Pancreas (tissue), 10 donors: ENCODE data around the gene URI1. TPM values are rescaled to one million over a fixed set of nuclear protein-coding genes. Genes with fewer than 3 reads are reported as not detected.

Experiments used
- ATAC-seq, 4 donors: fragments of 200-7000 bp; cut with Tn5 transposase; one replicate each; pipeline versions ENCODE4 v1.8.0 to v1.9.1; 2020; ENCODE audit warnings: mild to moderate bottlenecking in 4 of 4, moderate library complexity in 4 of 4
- DNase-seq, 6 donors: peaks; one replicate each; pipeline ENCODE4 v3.0.0-alpha.2; 2020
- FAIRE-seq: peaks from 2 replicates; lab custom pipeline; 2012; peaks lifted over from hg19 to GRCh38; lab: Jason Lieb, UNC
- H3K27ac ChIP-seq, 4 donors: fragments of 200-600 bp; sonication (generic); 1 replicate in 3 of 4; 2 replicates in 1 of 4; pipeline versions ENCODE4 v1.5.0 to v1.8.0; 2020
- H3K27me3 ChIP-seq, 4 donors: fragments of 200-600 bp; one replicate each; pipeline ENCODE4 v1.8.0; 2021
- H3K36me3 ChIP-seq, 3 donors: fragments of 200-600 bp; sonication (generic) in 1 of 3; one replicate each; pipeline versions ENCODE4 v1.5.0 to v1.8.0; 2020 to 2021
- H3K4me1 ChIP-seq, 3 donors: fragments of 200-600 bp; one replicate each; pipeline ENCODE4 v1.8.0; 2021
- H3K4me3 ChIP-seq, 4 donors: fragments of 200-600 bp; sonication (generic) in 2 of 4; one replicate each; pipeline versions ENCODE4 v1.5.0 to v1.8.0; 2020 to 2021
- H3K9me3 ChIP-seq, 4 donors: fragments of 200-600 bp; one replicate each; pipeline ENCODE4 v1.8.0; 2021
- WGBS, 2 donors: extraction: QIAGEN DNeasy Blood & Tissue Kit; methylation state at CpG; one replicate each; pipeline ENCODE4 v1.1.7; 2013; 5-methylcytosine and 5-hydroxymethylcytosine counted together
- intact Hi-C, 3 donors: fragments of 100-400 bp; cut with DNase I; formaldehyde crosslinking; loops; one replicate each; pipeline versions ENCODE4 v1.11.1 to v1.14.2; 2022
- polyA plus RNA-seq, 2 donors: library from polyadenylated mRNA; stranded (reverse); fragments of 200-250 nt; gene quantifications; one replicate each; pipeline ENCODE4 v1.2.3, GENCODE V29; 2013
- total RNA-seq, 6 donors: library from RNA; stranded (reverse); fragmentation: NEBNext Ultra II Directional in 4 of 6; extraction: Animal tissue kit (Norgen Biotek cat#: 25700) in 4 of 6; gene quantifications; one replicate each; pipeline versions ENCODE4 v1.2.1 to v1.2.4, GENCODE V29; 2021 to 2023
- TF ChIP-seq, protein P1 (sequence below), 4 donors: fragments of 200-600 bp; sonication (generic) in 3 of 4; IDR thresholded peaks; one replicate each; pipeline versions ENCODE4 v1.5.0 to v1.8.0; 2021; ENCODE audit warnings: antibody characterized with exemption in 4 of 4
- donor health status: healthy with polysubstance abuse.
- donor health status: DM: no; HTN: no; CAD: no; lungs with moderate emphysema.
- donor health status: DM: no; HTN: no; CAD: no.
- donor health status: control.
- donor health status: control.
- donor health status: Bipolar disorder and iron deficiency.
- donor health status: DM: yes; HTN: yes; CAD: no.
- donor health status: DM: no; HTN: no; CAD: no.
- donor health status: DM: no; HTN: no; CAD: no.
- donor health status: DM: yes; HTN: yes; CAD: no.

URI1 gene, protein sequence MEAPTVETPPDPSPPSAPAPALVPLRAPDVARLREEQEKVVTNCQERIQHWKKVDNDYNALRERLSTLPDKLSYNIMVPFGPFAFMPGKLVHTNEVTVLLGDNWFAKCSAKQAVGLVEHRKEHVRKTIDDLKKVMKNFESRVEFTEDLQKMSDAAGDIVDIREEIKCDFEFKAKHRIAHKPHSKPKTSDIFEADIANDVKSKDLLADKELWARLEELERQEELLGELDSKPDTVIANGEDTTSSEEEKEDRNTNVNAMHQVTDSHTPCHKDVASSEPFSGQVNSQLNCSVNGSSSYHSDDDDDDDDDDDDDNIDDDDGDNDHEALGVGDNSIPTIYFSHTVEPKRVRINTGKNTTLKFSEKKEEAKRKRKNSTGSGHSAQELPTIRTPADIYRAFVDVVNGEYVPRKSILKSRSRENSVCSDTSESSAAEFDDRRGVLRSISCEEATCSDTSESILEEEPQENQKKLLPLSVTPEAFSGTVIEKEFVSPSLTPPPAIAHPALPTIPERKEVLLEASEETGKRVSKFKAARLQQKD
- total RNA-seq: 10 to 100 TPM; 22.6 to 33.4 (median 28.1) TPM
- 10 to 100 TPM in 1 of 2 donors, 1 to 10 TPM in 1; 8.6 to 22.7 TPM for polyA plus RNA-seq

DNA sequence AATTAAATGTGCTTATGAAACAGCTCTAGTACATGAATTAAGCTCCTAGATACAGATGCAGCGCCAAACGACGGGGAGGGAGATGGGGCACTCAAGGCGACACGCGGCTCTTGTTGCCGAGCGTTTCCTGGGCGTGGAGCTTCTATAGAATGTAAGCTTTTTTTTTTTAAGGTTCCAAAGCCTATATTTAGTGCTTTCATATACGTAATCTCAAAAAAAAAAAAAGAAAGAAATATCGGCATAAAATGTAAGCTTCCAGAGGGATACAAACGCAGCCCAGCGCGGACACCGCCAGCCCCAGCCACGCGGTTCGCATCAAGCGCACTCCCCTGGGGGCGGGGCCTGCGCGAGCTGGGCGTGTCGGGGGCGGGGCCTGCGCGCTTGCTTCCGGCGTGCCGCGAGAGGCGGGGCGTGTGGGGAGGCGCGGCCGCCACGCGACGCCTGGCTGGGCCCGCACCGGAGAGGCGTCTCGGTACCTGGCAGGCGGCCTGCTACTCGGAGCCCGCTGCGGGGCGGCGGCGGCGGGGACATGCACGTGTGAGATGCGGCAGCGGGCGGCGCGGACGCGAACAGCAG lies at the start of gene URI1:
Gene URI1, plus strand, starts transcription at position 412 of the 576 bp plus-strand sequence. CDS start 309 bp downstream, outside the sequence.
- intact Hi-C loops: no loop called here
- no peaks in the 10 kb centered on the region for H3K9me3 ChIP-seq
- H3K4me1 ChIP-seq: peaks cover 6 to 28% (median 13%) of the 10 kb centered on the region in 3 donors
- peak within 1 kb of the TSS; percentile 62 to 95 (median 72) for H3K4me3 ChIP-seq
- FAIRE-seq (no peak), DNase-seq (peak; percentile 86 to 99 (median 95)), ATAC-seq (peak; percentile 97 to 99 (median 98))
- no peaks in the 10 kb centered on the region for H3K27me3 ChIP-seq
- no peaks in the 10 kb centered on the region for H3K36me3 ChIP-seq
- 1% methylated on average over 52 to 59 of the region's 59 CpGs for WGBS, 2 donors
- peak within 1 kb of the TSS in 3 of 4 donors; percentile 23 to 51 (median 47) for H3K27ac ChIP-seq
- TF ChIP-seq, protein P1, sequence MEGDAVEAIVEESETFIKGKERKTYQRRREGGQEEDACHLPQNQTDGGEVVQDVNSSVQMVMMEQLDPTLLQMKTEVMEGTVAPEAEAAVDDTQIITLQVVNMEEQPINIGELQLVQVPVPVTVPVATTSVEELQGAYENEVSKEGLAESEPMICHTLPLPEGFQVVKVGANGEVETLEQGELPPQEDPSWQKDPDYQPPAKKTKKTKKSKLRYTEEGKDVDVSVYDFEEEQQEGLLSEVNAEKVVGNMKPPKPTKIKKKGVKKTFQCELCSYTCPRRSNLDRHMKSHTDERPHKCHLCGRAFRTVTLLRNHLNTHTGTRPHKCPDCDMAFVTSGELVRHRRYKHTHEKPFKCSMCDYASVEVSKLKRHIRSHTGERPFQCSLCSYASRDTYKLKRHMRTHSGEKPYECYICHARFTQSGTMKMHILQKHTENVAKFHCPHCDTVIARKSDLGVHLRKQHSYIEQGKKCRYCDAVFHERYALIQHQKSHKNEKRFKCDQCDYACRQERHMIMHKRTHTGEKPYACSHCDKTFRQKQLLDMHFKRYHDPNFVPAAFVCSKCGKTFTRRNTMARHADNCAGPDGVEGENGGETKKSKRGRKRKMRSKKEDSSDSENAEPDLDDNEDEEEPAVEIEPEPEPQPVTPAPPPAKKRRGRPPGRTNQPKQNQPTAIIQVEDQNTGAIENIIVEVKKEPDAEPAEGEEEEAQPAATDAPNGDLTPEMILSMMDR (IDR thresholded peaks at IDR 0.05): no peak

DNA sequence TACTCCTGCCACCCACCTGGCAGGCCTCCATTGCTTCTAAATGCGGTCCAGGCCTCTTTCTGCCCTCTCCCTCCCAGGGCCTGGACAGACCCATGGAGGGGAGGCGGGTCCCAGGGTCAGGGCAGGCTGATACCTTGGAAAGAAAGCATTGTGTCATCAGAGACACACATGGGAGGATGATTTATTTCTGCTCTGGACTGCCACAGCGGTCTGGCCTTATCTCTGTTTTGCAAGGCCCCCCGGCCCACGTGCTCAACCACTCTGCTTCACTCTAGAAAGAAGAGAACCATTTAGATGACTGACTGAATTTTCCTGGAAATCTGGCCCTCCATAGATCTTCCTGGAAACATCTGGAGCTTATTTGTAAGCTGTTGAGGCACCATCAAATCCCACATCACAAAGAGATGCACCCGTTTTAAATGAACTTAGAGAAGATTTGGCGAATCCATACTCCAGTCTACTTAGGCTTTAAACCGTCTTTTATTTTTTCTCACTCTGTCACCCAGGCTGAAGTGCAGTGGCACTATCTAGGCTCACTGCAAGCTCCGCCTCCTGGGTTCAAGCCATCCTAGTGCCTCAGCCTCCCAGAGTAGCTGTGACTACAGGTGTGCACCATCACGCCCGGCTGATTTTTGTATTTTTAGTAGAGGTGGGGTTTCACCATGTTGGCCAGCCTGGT lies 48.3 kb upstream of the URI1 start:
- no peaks in the 10 kb centered on the region for H3K9me3 ChIP-seq
- H3K4me3 ChIP-seq: no peak overlapping the region
- no peaks in the 10 kb centered on the region for H3K4me1 ChIP-seq
- no peak for FAIRE-seq
- H3K27me3 ChIP-seq: no peaks in the 10 kb centered on the region
- DNase-seq: no peak
- H3K36me3 ChIP-seq: no peaks in the 10 kb centered on the region
- H3K27ac ChIP-seq: no peak overlapping the region
- WGBS, 2 donors: 56 to 57% methylated on average over 11 of the region's 11 CpGs
- no peak for ATAC-seq
- TF ChIP-seq, protein P1 (IDR thresholded peaks at IDR 0.05): no peak
- intact Hi-C loops: no loop called here

DNA sequence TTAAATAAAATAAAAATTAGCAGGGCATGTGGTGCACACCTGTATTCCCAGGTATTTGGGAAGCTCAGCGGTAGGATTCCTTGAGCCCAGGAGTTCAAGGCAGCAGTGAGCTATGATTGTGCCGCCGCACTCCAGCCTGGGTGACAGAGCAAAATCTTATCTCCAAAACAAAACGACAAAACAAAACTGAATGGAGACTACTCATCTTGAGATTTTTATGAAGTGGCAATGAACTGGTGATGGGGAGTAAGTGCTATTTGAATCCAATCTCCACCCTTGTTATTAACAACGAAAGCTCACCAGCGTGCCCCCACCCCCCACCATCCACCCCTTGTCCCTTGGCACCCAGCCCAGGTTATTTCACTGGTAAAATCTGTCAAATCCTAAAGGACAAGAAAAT lies 45.2 kb upstream of the URI1 start:
- Histone ChIP-seq H3K27ac (no peak overlapping the region), H3K4me3 (no peak overlapping the region), H3K4me1 (no peaks in the 10 kb centered on the region), H3K36me3 (no peaks in the 10 kb centered on the region), H3K9me3 (no peaks in the 10 kb centered on the region), H3K27me3 (no peaks in the 10 kb centered on the region)
- DNase-seq (no peak), ATAC-seq (no peak), FAIRE-seq (no peak)
- intact Hi-C loops: no loop called here
- TF ChIP-seq, protein P1 (IDR thresholded peaks at IDR 0.05): no peak
- 50 to 57% methylated on average over 6 of the region's 6 CpGs for WGBS, 2 donors

DNA sequence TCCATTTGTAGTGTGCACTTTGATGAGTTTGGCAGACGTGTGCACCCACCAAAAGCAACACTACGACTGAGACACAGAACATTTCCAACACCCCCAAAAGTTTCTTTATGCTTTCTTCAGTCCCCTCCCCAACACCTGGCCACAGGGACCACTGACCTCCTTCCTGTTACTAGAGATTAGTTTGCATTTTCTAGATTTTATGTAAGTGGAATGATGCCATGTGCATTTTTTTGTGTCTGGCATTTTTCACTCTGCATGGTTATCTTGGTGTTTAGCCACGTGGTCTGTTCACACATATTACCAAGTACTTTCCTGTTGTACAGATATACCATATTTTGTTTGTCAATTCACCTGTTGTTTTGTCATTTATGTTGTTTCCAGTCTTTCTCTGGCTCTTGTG lies 44.6 kb upstream of the URI1 start:
- intact Hi-C loops: no loop called here
- TF ChIP-seq, protein P1 (IDR thresholded peaks at IDR 0.05): no peak
- no peak for ATAC-seq
- no peak for DNase-seq
- H3K9me3 ChIP-seq: no peaks in the 10 kb centered on the region
- no peak overlapping the region for H3K4me3 ChIP-seq
- H3K27ac ChIP-seq: no peak overlapping the region
- H3K27me3 ChIP-seq: no peaks in the 10 kb centered on the region
- no peaks in the 10 kb centered on the region for H3K4me1 ChIP-seq
- WGBS, 2 donors: 34 to 46% methylated on average over 3 of the region's 3 CpGs
- no peak for FAIRE-seq
- H3K36me3 ChIP-seq: no peaks in the 10 kb centered on the region
